Measurements from ENCODE around the gene SERPINB8.

GRCh38 chr18:63987743-63988142 is 17.9 kb downstream of the SERPINB8 start:
- TF ChIP-seq POLR2AphosphoS5 (IDR thresholded peaks at IDR 0.05; ENCODE audit: borderline replicate concordance, low read depth, low read length) (no peak), EZH2 (IDR thresholded peaks at IDR 0.05) (no peak)
